ENCODE measurements around the gene CST9L.

Gene CST9L

DNA sequence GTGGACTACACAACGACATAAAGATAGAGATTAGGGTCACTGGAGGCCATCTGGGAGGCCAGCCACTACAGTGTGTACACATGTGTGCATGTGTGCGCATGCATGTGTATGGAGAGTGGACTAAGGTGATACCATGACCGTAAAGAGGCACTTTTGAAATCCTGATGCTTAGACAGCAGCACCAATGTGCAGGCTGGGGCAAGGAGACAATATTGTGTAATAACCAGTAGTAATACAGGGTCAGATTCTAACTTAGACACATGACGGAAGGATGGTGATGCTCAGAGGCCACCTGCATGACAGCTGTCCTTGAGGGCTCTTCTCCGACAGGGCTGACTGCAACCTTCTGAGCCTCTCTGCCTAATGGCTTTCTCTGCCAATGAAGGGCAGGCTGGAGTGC lies 25.5 kb downstream of the CST9L start:
- FAIRE-seq: no peak

DNA sequence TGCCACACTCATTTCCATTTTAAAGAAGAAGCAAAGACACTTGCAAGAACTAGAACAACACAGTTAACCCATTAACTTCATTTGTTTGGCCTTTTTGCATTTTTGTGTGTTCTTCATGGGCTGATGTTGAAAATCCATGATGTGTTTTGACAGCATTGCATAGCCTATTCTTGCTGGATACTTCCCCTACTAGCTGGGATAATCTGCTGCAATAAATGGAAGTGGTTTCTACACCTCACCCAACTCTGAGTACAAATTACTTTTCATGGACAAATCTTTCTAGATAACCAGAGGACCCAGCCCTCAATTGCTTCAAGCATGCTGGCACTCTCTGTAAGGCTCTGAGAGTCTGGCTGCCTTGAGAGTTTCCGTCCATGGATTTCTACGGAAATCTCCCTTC lies 26.5 kb downstream of the CST9L start:
- no peak for FAIRE-seq

DNA sequence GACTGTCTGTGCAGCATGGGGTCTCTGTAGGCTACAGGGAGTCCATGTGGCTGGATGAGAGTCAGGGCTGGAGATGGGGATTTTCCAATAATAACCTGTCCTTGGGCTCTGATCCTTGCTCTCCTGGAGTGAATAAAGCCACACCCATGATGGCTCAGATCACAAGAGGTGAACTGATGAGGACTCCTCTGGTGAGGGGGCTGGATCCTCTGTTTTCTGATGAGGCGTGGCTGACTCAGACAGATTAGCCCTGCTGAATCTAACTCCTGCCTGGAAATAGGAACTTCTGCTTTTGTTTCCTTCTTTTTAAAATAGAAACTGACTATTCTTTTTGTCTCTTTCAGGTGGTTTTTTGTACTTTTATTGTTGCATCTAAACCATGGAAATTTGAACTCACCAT lies 27.0 kb downstream of the CST9L start:
- no peak for FAIRE-seq

DNA sequence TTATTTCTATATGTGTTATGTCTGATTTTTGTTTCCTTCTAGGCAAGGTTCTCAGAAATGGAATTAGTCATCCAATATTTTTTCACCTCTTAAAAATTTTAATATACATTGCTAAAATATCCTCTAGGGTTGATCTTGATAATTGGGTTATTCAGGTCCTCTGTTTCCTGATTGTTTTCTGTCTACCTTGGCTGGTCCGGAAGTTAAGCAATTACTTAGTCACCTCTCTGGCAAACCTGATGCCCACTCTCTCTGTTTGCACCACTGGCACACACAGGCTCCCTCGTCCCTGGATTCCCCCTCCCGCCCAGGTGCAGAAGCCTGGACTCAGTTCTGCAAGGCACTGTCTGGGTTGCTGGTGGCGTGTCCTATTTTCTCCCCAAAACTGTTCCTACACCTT lies 27.7 kb downstream of the CST9L start:
- no peak for FAIRE-seq

DNA sequence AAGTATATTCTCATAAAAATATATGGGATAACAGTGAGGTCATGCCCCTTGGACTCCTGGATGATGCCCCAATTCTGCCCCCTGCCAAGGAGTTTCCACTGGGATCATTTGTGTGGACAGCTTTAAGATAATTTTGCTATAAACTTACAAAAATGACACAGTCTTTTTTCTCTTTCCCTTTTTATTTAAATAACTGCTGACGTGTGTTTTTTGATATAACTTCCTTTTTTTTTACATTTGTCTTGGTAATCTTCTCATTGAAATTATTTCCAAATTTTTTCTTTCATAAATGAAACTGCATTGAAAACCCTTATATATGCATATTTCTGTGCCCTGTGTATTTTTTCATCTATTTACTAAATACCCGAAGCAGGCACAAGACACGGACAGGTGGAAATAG lies 31.3 kb downstream of the CST9L start:
- no peak for FAIRE-seq

DNA sequence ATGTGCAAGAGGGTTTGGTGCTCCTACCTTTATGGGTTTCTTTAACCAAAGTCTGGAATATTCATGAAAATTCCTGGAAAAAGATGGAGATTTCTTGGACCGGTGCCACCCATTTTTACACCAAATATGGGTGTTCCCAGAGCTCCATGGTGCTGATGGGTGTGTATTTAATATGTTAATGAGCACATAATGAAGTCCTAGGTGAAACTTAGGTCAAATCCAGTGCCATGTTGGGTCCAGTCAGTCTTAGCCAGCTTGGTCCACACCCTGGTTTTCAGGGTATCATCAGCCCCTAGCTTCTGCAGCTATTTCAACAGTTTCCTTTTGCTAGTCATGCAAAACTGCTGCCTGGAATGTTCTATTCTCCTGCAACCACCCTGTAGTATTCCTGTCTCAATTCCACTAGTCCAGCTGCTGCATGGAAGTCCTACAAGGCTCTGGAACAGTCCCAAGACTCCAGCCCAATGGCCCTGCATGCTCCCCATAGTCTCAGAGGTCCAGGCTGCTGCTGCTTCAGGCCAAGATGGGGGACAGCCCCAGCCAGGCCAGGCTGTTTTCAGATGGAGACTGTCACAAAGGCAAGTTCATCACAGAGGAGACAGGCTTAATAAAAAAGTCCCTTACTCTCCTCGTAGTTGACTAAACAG lies 31.8 kb downstream of the CST9L start:
- no peak for FAIRE-seq

DNA sequence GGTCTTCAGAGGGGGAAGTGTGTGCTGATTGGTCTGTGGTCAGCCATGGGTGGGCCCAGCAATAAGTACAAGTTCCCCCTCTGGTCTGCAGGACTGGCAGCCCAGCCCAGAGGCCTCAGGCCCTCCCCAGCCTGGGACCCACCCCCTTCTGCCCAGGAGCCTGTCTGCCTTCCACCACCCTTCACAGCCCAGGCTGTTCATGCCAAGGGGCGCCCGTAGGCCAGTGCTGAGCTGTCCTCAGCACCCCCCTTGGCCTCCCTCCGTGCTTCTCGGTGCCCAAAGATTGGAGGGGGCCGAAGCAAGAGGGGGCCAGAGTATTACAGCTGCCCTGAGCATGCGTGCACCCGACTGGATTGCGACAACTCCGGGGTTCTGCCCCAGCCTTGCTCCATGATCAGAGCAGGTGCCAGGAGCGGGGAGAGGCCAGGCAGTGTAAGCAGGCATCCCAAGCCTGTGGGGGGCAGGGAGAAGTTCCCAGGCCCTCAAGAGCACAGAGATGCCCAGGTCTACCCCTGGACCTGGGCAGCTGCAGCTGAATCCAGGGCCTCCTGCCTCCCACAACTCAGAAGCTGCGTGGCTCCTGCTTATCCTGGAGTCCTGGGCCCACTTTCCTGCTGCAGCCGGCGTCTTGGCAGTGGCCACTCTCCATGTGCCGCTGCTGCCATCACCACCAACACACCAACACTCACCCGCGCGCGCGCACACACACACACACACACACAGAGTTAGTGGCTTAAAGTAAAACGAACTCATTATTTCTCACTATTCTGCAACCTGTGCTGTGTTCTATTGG lies 33.3 kb downstream of the CST9L start:
- no peak for FAIRE-seq

DNA sequence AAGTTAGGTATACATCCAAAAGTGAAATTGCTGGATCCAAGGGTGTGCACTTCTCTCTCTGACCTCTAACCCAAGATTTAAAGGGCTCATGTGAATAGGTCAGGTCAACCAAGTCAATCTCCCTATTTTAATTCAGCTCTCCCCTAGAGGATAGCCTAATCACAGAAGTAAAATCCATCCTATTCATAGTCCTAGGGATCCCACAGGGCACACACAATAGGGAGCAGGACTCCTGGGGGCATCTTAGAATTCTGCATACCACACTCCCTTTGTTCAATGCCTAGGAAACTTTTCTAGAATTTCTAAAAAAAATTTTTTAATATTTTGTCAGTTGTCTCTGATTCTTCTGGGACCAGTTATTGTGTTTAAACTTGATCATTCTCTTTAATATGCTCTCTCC lies 35.1 kb downstream of the CST9L start:
- no peak for FAIRE-seq

DNA sequence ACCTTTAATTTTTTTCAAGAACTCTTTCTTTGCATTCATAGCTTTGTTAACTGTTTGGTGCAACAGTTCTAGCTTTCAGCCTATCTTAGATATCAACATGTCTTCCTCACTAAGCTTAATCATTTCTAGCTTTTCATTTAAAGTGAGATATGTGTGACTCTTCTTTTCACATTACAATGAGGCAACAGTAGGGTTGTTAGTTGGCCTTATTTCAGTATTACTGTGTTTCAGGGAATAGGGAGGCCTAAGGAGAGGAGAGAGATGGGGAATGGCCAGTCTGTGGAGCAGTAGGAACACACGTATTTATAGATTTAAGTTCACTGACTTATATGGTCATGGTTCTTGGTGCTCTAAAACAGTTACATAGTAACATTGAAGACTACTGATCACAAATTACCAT lies 35.8 kb downstream of the CST9L start:
- FAIRE-seq: no peak

DNA sequence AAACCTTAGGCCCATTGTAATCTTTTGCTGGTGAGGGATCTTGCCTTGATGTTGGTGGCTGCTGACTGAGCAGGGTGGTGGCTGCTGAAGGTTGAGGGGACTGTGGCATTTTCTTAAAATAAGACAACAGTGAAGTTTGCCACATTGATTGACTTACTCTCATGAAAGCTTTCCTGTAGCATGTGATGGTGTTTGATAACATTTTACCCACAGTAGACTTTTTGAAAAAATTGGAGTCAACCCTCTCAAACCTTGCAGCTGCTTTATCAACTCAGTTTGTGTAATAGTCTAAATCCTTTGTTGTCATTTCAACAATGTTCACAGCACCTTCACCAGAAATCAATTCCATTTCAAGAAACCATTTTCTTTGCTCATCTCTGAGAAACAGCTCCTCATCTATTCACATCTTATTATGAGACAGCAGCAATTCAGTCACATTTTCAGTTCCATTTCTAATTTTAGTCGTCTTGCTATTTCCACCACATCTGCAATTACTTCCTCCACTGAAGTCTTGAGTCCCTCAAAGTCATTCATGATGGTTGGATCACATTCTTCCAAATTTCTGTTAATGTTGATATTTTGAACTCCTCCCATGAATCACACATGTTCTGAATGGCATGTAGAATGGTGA lies 37.2 kb downstream of the CST9L start:
- no peak for FAIRE-seq

DNA sequence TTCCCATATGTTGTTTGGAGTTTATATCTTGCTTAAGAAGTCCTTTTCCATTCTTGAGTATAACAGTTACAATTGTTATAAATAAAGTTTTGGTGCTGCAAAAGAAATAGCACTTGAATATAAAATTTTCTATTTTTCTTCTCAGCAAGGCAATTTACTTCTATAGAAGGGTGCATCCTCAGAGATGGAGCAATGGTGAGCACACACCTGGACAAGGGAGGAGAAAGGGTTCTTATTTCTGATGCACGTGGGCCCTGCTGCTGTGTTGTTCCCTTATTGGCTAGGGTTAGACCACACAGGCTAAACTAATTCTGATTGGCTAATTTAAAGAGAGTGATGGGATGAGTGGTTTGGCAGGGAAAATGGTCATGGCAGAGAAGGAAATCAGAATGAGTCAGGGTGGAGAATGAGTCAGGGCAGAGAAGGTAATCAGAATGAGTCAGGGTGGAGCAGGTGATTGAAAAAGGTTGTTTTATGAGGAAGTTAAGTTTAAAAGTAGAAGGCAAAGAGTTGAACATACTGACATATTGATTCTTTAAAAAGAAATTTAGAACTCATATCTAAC lies 39.3 kb downstream of the CST9L start:
- no peak for FAIRE-seq

DNA sequence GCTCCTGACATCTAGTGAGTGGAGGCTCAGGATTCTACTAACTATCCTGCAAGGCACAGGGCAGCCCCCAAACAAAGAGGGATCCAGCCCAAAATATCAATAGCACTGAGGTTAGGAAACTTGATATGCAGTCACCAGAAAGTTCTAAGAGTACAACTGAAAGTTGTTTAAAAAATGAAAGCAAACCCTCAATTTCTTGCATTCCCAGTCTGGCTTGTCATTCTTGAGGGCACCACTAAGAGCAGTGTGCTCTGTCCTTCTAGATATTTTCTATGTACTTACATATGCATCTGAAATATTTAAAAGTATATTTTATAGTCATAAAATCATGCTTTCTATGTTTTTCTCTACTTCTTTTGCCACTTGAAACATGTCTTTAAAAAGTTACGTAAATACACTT lies 41.4 kb downstream of the CST9L start:
- FAIRE-seq: no peak

DNA sequence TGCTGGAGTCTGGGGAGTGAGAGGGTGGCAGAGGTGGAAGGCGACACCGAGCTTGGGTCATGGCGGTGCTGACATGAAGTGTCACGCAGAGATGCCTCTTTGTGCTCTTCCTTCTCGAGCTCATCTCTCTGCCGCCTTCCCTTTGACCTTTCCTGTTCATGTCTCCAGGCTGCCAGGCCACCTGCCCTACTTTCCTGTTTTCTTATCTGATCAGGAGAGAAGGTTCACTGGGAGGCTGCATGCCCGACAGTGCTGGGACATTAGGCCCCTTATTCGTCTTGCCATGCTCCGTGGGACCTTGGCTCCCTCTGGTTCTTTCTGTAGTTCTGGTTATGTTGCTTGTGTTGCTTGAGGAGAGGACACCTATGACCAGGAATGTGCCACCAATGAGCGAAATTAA lies 44.1 kb downstream of the CST9L start:
- no peak for FAIRE-seq

DNA sequence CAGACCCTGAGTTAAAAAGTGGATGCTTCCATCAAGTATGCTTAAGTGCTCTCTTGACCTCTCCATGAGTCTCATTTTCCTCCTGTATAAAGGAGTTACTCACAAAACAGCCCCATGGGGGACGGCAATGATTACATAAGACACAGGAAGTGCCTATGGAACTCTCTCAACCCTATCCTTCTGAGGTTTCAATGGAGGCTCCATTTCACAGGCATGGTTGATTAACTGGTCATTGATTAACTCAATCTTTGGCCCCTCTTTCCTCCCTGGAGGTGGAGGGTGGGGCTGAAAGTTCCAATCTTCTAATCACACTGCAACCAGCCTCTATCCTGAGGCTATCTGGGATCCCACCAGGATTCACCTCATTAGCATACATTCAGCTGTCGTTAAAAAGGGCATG lies 48.1 kb downstream of the CST9L start:
- FAIRE-seq: no peak

DNA sequence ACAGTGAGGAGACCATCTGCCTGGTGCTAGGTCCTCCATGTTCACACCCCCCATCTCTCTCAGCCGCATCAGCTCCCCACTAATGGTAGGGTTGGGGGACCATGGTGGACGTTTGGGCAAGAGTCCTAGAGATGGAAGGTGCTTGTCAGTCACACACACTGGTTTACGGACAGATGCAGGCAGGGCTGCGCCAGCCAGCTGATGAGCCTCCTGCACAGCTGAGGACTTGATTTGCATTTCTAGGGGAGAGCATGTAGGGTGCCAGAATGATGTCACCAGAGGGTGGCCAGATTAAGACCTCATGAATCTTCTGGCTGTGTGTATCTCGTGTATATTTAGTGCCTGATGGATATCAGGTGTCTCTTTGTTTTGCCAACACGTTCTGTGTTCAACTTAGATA lies 48.7 kb downstream of the CST9L start:
- no peak for FAIRE-seq

DNA sequence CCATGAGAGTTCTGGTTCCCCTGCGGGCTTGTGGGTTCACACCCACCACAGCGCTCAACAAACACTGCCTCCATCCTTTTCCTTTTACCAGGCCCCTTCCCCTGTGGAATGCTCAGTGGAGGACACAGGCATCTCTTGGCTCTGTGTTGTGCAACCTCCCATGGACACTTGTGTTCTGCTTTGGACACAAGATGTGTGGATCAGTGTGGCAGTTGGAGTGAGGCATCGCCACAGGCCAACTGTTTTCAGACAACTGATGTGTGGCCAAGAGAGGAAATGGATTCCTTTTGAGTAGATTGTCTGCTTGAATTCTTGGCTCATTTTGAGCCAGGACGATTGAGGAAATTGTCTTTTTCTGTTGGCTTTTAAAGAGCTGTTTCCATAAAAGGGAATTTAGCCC lies 50.6 kb downstream of the CST9L start:
- FAIRE-seq: no peak

DNA sequence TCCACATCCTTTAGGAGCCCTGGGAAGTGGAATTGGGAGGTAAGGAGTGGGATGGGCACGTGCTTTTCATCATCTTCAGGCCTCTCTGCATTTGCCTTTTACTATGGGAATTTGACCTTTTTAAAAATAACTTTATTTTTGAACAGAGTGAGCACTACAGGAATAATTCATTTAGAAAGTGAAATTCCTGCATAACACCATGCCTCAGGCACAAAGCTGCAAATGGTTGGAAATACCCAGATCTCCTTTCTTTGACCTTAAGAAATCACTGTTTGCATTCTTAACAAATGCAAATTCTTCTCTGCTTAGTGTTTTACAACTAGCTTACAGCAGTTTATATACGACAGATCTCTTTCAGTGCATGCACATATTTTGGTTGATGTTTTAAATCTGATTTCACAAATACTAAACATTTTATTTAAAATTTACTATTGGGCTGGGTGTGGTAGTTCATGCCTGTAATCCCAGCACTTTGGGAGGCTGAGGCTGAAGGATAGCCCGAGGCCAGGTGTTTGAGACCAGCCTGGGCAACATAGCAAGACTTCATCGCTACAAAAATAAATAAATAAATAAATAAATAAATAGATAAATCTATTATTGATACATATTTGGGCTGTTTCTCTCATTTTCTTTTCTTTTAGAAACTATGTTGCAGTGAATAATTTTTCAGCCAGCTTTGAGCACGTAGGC lies 52.9 kb downstream of the CST9L start:
- no peak for FAIRE-seq

DNA sequence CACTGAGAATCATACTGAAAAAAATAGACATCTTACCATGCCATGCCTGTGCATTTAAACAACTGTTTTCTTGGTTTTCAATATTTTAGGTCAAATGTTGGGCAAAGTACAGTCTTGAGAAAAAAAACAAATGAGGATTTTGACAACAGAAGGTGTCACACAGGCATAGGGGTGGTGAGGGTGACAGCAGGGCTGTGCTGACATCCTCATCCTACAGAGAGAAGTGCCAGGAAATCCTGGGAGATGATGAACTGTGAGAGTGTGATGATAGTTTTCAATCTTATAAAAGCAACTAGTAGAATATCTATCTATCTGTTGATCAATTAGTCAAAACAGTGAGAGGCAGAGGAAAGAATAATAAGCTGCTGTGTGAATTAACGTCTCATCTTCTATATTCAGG lies 53.4 kb downstream of the CST9L start:
- FAIRE-seq: no peak
